Dermis blood vessel endothelial cell (primary cell): Measurements from ENCODE around the gene CAB39. TPM values are rescaled to one million over a fixed set of nuclear protein-coding genes. Genes with fewer than 3 reads are reported as not detected.

Source experiments
- DNase-seq: peaks from one replicate; pipeline ENCODE4 v3.0.0; 2010
- total RNA-seq: library from RNA; depleted of rRNA; stranded (reverse); fragments of >200 nt; gene quantifications from 2 replicates; pipeline ENCODE4 v1.2.3, GENCODE V29; 2014

CAB39 gene
- total RNA-seq, 1 donor from 2014 or later, result 71.0 TPM

- DNase-seq, result no peak
These were observed 110.8 kb downstream of the CAB39 start for GRCh38 chr2:230823264-230823964.

DNA sequence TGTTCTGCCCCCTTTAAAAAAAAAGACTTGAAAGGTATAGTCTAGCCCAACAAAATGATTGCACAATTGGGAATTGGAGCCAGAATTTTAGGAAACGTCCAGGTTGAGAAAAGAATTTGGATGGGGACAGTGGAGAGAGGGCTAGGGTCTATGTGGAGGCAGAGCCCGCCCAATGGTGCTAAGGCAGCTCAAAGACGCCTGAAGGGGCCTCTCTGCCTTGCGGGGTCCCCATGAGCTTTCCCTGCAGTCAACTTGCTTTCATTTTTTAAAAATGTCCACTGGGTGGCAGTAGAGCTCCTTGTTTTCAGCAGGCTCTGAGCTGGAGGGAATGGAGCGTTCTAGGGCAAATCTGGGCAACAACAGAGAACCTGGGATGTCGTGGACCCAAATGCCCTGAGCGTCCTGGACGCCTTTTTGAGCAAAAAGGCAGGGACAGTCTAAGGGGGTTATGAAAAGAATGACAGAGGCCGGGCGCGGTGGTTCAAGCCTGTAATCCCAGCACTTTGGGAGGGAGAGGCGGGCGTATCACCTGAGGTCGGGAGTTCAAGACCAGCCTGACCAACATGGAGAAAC is 111.8 kb downstream of the CAB39 start:
- peak; percentile 89 for DNase-seq

GRCh38 chr2:230825354-230825753 is 112.7 kb downstream of the CAB39 start:
- DNase-seq, result no peak

- no peak for DNase-seq
These were observed 115.2 kb downstream of the CAB39 start for GRCh38 chr2:230827774-230828271.

GRCh38 chr2:230828272-230828961 is 115.8 kb downstream of the CAB39 start:
- no peak for DNase-seq

DNA sequence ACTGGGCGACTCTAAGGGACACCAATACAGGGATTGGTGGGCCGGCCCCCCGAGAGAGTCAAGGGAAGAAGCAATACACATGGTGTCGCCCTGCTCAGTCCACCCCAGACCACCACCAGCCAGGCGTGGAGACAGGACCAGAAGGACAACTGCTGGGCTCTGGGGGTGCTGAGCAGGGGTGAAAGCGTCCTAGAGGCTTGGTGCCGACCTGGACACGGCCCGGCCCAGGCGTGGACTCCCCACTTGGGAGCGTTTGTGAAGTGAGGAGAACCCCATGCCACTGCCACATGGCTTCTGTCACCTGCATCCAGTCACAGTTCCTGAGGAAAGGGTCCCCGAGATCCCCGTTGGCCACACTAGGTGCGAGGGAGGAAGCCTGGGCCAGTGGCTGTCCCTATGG is 116.7 kb downstream of the CAB39 start:
- DNase-seq, result no peak

GRCh38 chr2:230829959-230830358 is 117.3 kb downstream of the CAB39 start:
- no peak for DNase-seq

DNA sequence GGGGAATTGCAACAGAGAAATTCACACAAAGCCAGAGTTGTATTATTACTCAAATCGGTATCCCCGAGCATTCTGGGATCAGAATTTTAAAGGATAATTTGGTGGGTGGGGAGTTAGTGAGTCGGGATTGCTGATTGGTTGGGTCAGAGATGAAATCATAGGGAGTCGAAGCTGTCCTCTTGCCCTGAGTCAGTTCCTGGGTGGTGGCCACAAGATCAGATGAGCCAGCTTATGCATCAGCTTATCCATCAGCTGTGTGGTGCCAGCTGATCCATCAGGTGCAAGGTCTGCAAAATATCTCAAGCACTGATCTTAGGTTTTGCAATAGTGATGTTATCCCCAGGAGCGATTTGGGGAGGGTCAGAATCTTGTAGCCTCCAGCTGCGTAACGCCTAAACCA is 117.8 kb downstream of the CAB39 start:
- no peak for DNase-seq

GRCh38 chr2:230840301-230840700 is 127.7 kb downstream of the CAB39 start:
- DNase-seq, result no peak

DNA sequence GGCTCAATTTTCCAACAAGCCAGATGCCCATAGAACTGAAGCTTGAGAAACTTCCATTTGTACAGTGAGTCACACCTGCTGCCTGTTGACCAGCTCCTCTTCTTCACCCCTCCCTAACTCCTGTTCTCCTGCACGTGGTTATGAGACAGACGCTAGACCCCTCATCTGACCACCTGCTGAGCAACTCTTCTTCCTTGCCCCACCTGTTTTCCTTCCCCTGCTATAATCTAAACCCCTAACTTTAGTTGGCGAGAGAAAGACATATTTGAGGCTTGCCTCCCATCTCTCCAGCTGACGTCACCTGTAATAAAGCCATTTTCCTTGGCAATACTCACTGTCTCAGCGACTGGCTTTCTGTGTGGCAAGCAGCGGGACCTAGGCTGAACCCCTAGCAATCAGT is 129.8 kb downstream of the CAB39 start:
- no peak for DNase-seq

DNA sequence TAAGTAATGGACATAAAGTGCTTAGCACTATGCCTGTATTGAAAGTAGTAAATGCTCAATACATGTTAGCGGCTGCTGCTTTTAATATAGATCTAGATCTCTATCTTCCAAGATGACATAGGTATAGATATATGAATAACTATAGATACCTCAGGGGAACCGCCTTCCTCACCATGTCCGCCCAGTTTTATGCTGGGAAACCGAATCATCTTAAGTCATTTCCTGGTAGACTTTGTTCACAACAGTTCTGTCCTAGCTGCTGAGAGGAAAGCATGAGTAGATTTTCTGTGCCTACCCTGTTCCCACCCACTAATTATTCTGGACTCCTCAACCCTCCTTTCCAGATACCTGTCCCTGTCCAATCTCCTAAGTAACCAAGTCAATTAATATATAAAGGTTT is 130.5 kb downstream of the CAB39 start:
- DNase-seq, result no peak

GRCh38 chr2:230846360-230846759 is 133.7 kb downstream of the CAB39 start:
- no peak for DNase-seq

DNA sequence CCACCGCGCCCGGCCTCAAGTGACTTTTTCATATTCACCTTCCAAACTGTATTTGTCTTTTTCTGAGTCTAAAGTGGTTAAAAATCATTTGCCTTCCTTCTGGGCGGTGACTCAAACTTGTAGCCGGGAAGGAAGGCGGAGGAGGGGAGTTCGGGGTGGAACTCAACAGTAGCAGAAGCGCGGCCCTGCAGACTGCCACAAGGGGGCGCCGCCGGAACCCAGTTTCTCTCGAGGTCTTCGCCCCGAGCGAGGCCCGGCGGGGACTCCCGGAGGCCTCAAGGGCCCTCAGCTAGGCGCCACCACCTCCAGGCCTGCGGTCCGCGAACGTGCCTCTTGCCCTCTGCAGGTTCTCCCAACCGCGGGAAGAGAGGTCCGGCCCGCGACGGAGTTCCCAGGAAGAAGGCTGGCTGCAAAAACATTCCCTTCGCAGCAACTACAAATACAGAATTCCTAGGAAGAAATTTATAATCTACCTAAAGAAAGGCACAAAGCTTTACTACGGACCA is 135.3 kb downstream of the CAB39 start:
- DNase-seq, result peak; percentile 88

DNA sequence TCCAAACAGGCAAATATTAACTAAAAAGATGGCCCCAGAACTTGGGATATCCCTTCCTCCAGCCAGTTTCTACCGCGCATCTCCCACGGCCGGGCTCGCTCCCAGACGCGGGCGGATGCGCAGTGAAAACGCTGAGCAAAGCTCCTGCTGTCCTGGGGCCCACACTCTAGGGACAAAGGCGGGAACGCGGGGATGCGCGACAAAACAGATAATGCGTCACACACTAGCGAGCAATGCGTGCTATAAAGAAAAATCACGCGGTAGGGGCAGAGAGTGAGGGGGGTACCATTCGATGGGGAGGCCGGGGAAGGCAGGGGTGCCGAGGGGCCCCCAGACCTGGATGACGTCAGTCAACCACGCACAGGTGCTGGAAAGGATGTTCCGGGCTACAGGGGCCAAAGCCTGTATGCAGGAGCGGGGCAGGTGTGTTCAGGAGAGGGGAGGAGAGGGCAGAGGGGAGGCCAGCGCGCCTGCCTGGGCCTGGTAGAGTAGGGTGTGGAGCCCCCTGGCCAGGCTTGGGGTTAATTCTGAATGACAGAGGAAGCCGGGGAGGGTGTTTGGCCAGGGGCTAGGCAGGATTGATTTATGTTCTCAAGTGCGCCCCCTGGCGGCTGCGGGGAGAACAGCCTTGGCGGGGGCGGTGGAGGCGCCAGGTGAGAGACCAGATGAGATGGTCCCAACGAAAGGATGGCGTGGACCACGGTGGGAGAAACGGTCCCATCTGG is 137.2 kb downstream of the CAB39 start:
- peak; percentile 60 for DNase-seq

DNA sequence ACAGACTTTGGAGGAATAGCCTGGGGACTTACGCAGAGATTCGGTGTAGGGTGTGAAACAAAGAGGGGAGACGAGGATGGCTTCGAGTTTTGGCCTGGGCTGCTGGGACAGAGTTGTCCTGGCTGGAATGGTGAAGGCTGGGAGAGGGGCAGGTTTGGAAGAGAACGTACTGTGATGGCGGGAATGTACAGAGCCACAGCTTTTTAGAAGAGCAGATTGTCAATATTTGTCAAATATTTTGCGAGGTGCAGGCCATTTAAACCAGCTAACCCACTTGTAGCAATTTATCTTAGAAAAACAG is 137.7 kb downstream of the CAB39 start:
- no peak for DNase-seq

- DNase-seq, result no peak
These were observed 139.5 kb downstream of the CAB39 start for GRCh38 chr2:230852113-230852512.

- no peak for DNase-seq
These were observed 149.1 kb downstream of the CAB39 start for GRCh38 chr2:230861552-230862255.

DNA sequence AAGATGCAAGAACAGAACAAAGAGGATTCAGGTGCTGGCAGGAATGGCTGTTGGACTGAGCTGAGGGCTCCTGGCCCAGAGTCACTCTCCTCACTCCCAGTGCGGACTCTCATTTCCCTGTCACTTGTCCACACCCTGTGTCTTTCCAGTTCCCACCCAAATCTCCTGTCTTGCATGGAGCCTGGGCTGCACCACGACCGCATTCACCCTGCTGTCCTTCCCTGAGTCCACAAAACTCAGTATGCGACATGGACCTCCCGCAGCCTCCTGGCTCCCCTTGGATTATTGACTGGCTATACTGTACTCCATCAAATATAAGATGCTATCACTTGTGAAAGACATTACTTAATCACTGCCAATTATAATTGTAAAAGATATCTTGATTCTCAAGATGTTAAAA is 149.7 kb downstream of the CAB39 start:
- no peak for DNase-seq

DNA sequence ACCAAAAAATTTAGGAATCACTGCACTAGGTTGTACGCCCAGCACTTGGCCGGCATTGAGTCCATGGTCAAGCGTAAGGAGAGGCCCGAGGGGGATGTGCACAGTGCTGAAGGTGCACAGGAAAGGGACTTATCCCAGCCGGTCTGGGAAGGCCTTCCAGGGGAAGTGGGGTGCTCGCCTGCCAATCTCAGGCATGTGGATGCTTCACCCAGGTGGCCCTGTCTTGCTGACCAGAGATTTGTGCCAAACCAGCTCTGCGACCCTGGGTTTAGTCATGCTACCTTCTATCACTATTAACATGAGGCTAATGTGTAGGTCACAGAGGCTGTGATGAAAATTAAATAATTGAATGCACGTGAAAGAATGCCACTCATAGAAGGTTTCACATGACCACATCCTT is 150.4 kb downstream of the CAB39 start:
- no peak for DNase-seq

DNA sequence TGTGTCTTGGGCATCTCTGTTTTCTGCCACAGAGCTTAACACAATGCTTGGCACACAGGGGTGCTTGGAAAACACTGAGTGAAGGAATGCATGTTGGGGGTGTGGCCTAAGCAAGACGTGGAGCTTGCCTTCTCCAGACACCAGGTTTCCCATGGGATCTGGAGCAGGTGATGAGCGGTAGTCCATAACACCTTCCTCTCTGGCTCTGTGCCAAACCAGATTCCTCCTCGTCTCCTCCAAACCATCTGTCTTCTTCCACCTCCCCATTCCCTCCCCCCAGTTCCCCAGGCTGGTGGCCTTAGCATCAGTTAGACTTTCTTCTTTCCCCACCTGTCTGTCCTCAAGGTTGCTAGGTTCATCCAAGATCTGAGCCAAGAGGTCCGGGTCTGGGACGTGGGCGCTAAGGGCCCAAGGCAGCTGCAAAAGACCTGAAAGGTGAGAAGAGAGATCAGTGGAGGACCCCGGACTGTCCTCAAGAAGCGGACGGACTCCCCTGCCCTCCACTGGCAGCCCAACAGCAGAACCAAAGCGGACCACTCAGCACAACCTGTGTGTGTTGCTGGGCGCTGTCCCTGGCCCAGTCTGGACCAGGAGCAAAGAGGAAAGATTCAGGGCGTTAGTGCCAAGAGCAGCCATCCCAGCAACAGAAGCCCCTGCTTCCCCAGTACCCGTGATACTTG is 150.9 kb downstream of the CAB39 start:
- DNase-seq, result no peak

DNA sequence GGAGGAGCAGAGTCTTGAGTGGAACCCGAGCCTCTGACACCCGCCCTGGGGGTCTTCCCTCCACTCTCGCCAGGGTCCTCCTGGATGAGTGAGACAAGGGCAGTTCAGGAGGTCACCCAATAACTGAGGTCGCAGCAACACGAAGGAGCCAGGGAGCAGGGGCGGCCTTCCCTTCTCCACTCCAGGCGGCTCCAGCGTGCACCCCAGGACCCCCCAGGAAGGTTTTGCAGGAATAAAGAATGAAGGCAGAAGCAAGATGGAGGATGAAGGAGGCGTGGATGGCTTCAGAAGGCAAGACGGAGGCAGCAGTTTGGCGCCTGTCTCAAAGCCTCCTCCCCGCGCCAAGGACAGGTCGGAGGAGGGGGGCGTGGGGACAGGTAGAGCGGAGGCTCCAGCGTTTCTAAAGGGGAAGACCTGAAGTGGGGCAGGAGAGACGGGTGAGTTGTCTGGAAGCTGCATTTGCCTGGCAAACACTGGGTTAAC is 151.5 kb downstream of the CAB39 start:
- no peak for DNase-seq
